Measurements from ENCODE around the gene NUCB1. TPM values are rescaled to one million over a fixed set of nuclear protein-coding genes. Genes with fewer than 3 reads are reported as not detected.
"Not testable (repeated sequence)": the region's sequence is repeated elsewhere in the genome, so short reads cannot be mapped to it uniquely, and the experiment has no call there.

NUCB1 gene
- total and polyA plus RNA-seq, 8 donors = 68.9 to 503 (median 123) TPM

DNA sequence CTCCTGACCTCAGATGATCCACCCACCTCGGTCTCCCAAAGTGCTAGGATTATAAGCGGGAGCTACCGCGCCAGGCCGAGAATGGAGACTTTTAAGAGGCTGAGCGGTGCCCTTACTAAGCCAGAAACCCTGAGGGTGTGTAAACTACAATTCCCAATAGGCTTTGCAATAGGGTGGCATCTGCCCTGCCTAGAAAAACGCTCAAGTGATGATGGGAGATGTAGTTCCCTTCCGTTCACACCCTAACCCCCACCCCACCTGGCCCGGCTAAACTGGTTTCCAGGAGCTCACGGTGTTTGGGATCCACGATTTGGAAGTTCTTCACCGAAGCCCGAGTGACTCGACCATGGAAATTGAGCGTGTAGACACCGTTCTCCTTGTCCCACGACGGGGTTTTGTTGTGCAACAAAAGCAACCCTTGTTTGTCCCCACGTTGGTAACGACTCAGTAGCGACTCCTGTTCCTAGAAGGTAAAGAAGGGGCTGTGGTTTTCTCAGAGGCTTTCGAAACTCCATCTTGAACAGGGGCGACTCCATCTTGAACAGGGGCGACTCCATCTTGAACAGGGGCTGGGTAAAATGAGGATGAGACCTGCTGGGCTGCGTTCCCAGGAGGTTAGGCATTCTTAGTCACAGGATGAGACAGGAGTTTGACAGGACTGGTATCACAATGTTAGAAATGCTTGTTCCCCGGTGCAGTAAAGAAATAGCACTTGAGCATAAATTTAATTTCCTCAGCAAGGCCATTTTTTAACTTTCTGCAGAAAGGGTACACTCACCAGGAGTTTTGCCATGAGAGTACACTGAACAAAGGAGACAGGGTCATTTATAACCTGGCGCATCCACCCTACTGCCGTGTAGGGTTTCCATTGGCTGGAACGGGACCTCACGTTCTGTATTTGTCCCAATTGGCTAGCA lies 18.1 kb upstream of the NUCB1 start:
- intact Hi-C loops (cut with DNase I; ENCODE audit: low total_unique reads) = no loop called here
- peak in 1 of 2 donors; percentile 32 for DNase-seq
- Histone ChIP-seq H3K27me3 (no peaks in the 10 kb centered on the region), H3K4me1 (peaks cover 18 to 45% (median 27%) of the 10 kb centered on the region in 4 donors), H3K9me3 (no peaks in the 10 kb centered on the region), H3K36me3 (peaks cover 4 to 23% (median 18%) of the 10 kb centered on the region in 4 donors), H3K4me3 (no peak overlapping the region), H3K27ac (peak overlapping the region in 2 of 5 donors; percentile 19 to 37)
- 81 to 84% (median 83%) methylated on average over 30 of the region's 30 CpGs for WGBS, 5 donors
- TF ChIP-seq, protein P1, sequence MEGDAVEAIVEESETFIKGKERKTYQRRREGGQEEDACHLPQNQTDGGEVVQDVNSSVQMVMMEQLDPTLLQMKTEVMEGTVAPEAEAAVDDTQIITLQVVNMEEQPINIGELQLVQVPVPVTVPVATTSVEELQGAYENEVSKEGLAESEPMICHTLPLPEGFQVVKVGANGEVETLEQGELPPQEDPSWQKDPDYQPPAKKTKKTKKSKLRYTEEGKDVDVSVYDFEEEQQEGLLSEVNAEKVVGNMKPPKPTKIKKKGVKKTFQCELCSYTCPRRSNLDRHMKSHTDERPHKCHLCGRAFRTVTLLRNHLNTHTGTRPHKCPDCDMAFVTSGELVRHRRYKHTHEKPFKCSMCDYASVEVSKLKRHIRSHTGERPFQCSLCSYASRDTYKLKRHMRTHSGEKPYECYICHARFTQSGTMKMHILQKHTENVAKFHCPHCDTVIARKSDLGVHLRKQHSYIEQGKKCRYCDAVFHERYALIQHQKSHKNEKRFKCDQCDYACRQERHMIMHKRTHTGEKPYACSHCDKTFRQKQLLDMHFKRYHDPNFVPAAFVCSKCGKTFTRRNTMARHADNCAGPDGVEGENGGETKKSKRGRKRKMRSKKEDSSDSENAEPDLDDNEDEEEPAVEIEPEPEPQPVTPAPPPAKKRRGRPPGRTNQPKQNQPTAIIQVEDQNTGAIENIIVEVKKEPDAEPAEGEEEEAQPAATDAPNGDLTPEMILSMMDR (IDR thresholded peaks at IDR 0.05) = no peak

DNA sequence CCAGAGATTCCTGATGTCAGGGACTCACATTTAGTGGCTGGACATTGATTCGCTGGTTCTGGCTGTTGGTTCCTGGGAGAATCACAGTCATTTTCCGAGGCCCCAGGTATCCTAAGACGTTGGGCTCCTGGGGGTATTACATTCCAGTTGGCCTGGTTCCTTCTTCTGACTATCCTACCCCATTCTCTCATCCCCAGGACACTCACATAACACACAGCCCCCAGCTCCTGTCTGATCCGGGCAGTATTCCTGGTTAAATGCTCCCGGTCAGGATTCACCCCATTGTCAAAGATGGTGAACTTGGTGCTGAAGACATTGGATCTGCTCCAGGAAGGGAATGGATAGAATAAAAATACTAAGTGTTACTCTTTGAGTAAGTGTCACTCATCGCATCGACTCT lies 16.4 kb upstream of the NUCB1 start:
- no peaks in the 10 kb centered on the region for H3K9me3 ChIP-seq
- H3K4me3 ChIP-seq = no peak overlapping the region
- intact Hi-C loops (cut with DNase I; ENCODE audit: low total_unique reads) = no loop called here
- no peak overlapping the region for H3K27ac ChIP-seq
- no peaks in the 10 kb centered on the region for H3K27me3 ChIP-seq
- peaks cover 0 to 7% (median 2%) of the 10 kb centered on the region in 4 donors for H3K36me3 ChIP-seq
- TF ChIP-seq, protein P1 (IDR thresholded peaks at IDR 0.05) = no peak
- DNase-seq = no peak
- 89 to 98% (median 98%) methylated on average over 6 to 7 of the region's 7 CpGs for WGBS, 5 donors
- H3K4me1 ChIP-seq = peaks cover 8 to 27% (median 10%) of the 10 kb centered on the region in 4 donors

DNA sequence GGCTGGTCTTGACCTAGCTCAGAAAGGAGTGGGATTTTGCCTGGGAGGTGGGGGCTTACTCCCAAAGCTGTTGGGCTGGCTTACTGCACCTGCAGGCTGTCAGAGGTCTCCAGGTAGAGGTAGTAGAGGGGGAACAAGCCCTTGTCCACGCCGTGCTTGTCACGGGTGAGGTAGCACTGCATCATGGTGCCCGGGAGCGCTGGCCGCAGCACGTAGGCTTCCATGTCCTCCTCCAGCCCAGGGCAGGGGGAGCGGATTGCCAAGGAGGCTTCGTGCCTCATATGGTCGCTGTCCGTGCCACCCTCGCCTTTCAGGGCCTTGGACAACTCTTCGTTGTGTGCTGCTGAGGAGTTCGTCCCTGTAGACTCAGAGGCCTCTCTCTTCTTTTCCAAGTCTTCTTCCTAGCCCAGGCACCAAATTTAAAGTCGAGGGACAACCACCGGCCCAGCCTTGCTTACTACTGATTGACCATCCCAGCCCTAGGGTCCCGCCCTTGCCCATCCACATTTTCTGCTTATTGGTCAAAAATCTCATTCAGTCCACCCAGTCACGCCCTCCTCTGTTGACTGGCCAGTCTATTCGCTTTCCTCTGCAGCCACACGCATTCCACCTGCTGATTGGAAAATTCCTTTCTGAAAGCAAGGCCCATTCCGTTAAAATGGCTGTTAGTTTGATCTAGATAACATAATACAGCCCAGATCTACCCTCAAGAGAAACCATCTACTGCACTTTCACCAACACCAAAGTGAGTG lies 12.1 kb upstream of the NUCB1 start:
- WGBS, 5 donors = 83 to 93% (median 91%) methylated on average over 14 to 21 of the region's 21 CpGs
- H3K27me3 ChIP-seq = no peaks in the 10 kb centered on the region
- no peak for TF ChIP-seq POLR2AphosphoS5 (IDR thresholded peaks at IDR 0.05)
- TF ChIP-seq POLR2A (IDR thresholded peaks at IDR 0.05) = no peak
- no peak for TF ChIP-seq EP300 (IDR thresholded peaks at IDR 0.05)
- TF ChIP-seq, protein P1 (IDR thresholded peaks at IDR 0.05) = no peak
- DNase-seq = no peak
- H3K4me1 ChIP-seq = peaks cover 0 to under 1% (median 0%) of the 10 kb centered on the region in 4 donors
- H3K4me3 ChIP-seq = no peak overlapping the region
- H3K27ac ChIP-seq = no peak overlapping the region
- no peaks in the 10 kb centered on the region for H3K9me3 ChIP-seq
- intact Hi-C loops (cut with DNase I; ENCODE audit: low total_unique reads) = no loop called here
- H3K36me3 ChIP-seq = no peaks in the 10 kb centered on the region

DNA sequence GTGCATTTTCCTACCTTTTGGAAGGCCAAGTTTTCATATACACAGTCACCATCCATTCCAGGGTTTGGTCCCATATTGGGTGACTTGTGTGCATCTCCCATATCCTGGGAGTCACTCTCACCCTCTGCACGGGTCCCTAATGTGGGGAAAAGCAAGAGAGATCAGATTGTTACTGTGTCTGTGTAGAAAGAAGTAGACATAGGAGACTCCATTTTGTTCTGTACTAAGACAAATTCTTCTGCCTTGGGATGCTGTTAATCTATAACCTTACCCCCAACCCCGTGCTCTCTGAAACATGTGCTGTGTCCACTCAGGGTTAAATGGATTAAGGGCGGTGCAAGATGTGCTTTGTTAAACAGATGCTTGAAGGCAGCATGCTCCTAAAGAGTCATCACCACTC lies 10.6 kb upstream of the NUCB1 start:
- DNase-seq; H3K27ac ChIP-seq; H3K9me3 ChIP-seq; intact Hi-C loops (cut with DNase I; ENCODE audit: low total_unique reads); H3K4me3 ChIP-seq; H3K27me3 ChIP-seq; H3K36me3 ChIP-seq; H3K4me1 ChIP-seq: not testable (repeated sequence)
- 40 to 73% (median 66%) methylated on average over 1 to 3 of the region's 3 CpGs for WGBS, 5 donors

Measured in stomach (tissue), 9 donors.